ENCODE measurements around the gene EFNA3. TPM values are rescaled to one million over a fixed set of nuclear protein-coding genes. Genes with fewer than 3 reads are reported as not detected.

EFNA3 gene
- polyA plus RNA-seq, 1 donor from 2014 or later = 12.2 TPM

DNA sequence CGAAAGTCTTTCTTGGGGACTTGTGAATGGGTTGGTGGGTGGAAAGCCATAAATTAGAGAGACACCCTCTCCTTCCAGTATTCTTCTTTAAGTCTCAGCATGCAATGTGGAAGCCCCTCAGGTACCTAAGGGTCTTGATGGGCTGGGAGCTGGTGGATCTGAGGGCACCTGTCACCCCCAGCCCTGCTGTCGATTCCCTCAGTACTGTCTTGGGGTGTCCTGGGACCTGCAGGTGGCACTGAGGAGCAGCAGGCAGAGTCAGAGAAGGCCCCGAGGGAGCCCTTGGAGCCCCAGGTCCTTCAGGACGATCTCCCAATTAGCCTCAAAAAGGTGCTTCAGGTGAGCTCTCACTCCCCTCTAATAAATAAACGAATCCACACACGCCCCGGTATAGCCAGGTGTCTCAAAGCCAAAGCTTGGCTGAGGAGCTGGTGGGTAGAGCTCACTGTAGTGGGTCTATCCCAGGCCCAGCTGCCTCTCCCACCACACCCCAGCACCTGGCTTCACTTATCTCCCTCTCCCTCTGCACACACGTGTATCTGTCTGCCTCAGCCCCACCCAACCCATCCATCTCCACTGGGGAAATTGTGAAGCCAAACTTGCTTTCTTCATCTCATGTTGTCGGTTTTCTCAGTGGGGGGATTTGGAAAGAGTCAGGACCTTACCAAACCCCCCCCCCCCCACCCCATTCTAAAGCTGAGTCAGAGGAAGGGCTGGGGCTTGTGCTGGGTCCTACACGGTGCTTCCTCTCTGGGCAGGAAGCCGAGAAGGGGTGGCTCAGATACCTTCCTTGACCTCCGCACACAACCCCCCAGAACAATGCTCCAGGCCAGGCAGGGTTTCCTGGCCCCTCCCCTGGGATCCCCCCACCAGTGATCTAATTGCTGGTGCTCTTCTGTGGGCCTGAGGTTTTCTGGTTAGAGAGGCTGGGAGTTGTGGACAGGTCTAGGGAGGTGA, 25.9 kb upstream of the EFNA3 start:
- no peaks in the 10 kb centered on the region for H3K36me3 ChIP-seq (ENCODE audit: insufficient read depth, low read length)
- H3K27ac ChIP-seq (ENCODE audit: low read length) = no peak overlapping the region
- no peaks in the 10 kb centered on the region for H3K9me2 ChIP-seq (ENCODE audit: insufficient read depth, low read length)
- no peaks in the 10 kb centered on the region for H3K9me3 ChIP-seq (ENCODE audit: low read length)
- peak overlapping the region; percentile 73 for H3K4me3 ChIP-seq (ENCODE audit: low read length)
- TF ChIP-seq EP300 (conservative IDR thresholded peaks at IDR 0.05; ENCODE audit: poor library complexity, severe bottlenecking) = no peak
- TF ChIP-seq POLR2AphosphoS5 (IDR thresholded peaks at IDR 0.05) = no peak
- no peak for TF ChIP-seq RAD21 (conservative IDR thresholded peaks at IDR 0.05)
- no peak overlapping the region for H2AFZ ChIP-seq (ENCODE audit: low read depth, low read length)
- H3K79me2 ChIP-seq (replicated peaks; ENCODE audit: insufficient read depth, low read length) = no peaks in the 10 kb centered on the region
- H3K4me2 ChIP-seq (ENCODE audit: low read length) = no peak overlapping the region
- no peaks in the 10 kb centered on the region for H4K20me1 ChIP-seq (ENCODE audit: insufficient read depth)
- no peaks in the 10 kb centered on the region for H3F3A ChIP-seq (ENCODE audit: insufficient read depth, low read length, poor library complexity, severe bottlenecking)
- H3K27me3 ChIP-seq (ENCODE audit: insufficient read depth, low read depth, low read length) = no peaks in the 10 kb centered on the region
- peak overlapping the region; percentile 74 for H3K9ac ChIP-seq (ENCODE audit: low read length)

GRCh38 chr1:155053531-155054105, 25.0 kb upstream of the EFNA3 start:
- Histone ChIP-seq H3K27ac (ENCODE audit: low read length) (no peak overlapping the region), H3K4me2 (ENCODE audit: low read length) (no peak overlapping the region), H3K9ac (ENCODE audit: low read length) (no peak overlapping the region), H3K36me3 (ENCODE audit: insufficient read depth, low read length) (no peaks in the 10 kb centered on the region), H3K9me2 (ENCODE audit: insufficient read depth, low read length) (no peaks in the 10 kb centered on the region), H3F3A (ENCODE audit: insufficient read depth, low read length, poor library complexity, severe bottlenecking) (no peaks in the 10 kb centered on the region), H3K4me3 (ENCODE audit: low read length) (no peak overlapping the region), H4K20me1 (ENCODE audit: insufficient read depth) (no peaks in the 10 kb centered on the region), H3K79me2 (replicated peaks; ENCODE audit: insufficient read depth, low read length) (no peaks in the 10 kb centered on the region), H2AFZ (ENCODE audit: low read depth, low read length) (no peak overlapping the region), H3K9me3 (ENCODE audit: low read length) (no peaks in the 10 kb centered on the region), H3K27me3 (ENCODE audit: insufficient read depth, low read depth, low read length) (no peaks in the 10 kb centered on the region)
- no peak for TF ChIP-seq EZH2 (IDR thresholded peaks at IDR 0.05; ENCODE audit: borderline replicate concordance, insufficient read depth, low read length, poor library complexity, severe bottlenecking)
- no peak for TF ChIP-seq RAD21 (conservative IDR thresholded peaks at IDR 0.05)
- no peak for TF ChIP-seq MXI1 (conservative IDR thresholded peaks at IDR 0.05; ENCODE audit: poor library complexity, severe bottlenecking)

DNA sequence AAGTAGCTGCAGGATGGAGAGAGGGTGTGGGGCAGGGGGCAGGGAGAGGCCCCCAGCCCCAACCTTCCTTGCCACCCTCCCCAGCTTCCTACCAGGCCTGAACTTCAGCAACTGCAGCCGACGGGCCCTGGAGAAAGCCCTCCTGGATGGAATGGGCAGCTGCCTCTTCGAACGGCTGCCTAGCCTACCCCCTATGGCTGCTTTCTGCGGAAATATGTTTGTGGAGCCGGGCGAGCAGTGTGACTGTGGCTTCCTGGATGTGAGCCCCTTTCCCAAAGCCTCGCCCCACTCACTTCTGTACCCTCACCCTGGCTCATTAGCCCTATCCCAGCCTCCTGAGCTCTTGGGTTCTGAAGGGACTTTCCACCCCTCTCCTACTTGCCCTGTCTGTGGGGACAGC, 21.5 kb upstream of the EFNA3 start:
- H3K27ac ChIP-seq (ENCODE audit: low read length) = no peak overlapping the region
- no peaks in the 10 kb centered on the region for H3K9me3 ChIP-seq (ENCODE audit: low read length)
- H4K20me1 ChIP-seq (ENCODE audit: insufficient read depth) = no peaks in the 10 kb centered on the region
- no peaks in the 10 kb centered on the region for H3K9me2 ChIP-seq (ENCODE audit: insufficient read depth, low read length)
- no peak for TF ChIP-seq SMC3 (conservative IDR thresholded peaks at IDR 0.05; ENCODE audit: poor library complexity)
- no peak for TF ChIP-seq EZH2 (IDR thresholded peaks at IDR 0.05; ENCODE audit: borderline replicate concordance, insufficient read depth, low read length, poor library complexity, severe bottlenecking)
- no peak for TF ChIP-seq POLR2AphosphoS5 (IDR thresholded peaks at IDR 0.05)
- no peak for TF ChIP-seq REST (IDR thresholded peaks at IDR 0.05; ENCODE audit: borderline replicate concordance)
- TF ChIP-seq RAD21 (conservative IDR thresholded peaks at IDR 0.05) = no peak
- TF ChIP-seq CTCF (IDR thresholded peaks at IDR 0.05; ENCODE audit: poor library complexity, severe bottlenecking) = no peak
- no peak for TF ChIP-seq MXI1 (conservative IDR thresholded peaks at IDR 0.05; ENCODE audit: poor library complexity, severe bottlenecking)
- H3K27me3 ChIP-seq (ENCODE audit: insufficient read depth, low read depth, low read length) = no peaks in the 10 kb centered on the region
- H3K4me3 ChIP-seq (ENCODE audit: low read length) = no peak overlapping the region
- H3K79me2 ChIP-seq (replicated peaks; ENCODE audit: insufficient read depth, low read length) = no peaks in the 10 kb centered on the region
- H3K4me2 ChIP-seq (ENCODE audit: low read length) = no peak overlapping the region
- no peak overlapping the region for H2AFZ ChIP-seq (ENCODE audit: low read depth, low read length)
- no peaks in the 10 kb centered on the region for H3K36me3 ChIP-seq (ENCODE audit: insufficient read depth, low read length)
- H3K9ac ChIP-seq (ENCODE audit: low read length) = no peak overlapping the region
- no peaks in the 10 kb centered on the region for H3F3A ChIP-seq (ENCODE audit: insufficient read depth, low read length, poor library complexity, severe bottlenecking)

Data from neural cell (in vitro differentiated cells).